GM18951 (cell line): ENCODE results near the gene SH3BP5.

Experiments
- POLR2A ChIP-seq: IDR thresholded peaks from 4 replicates; pipeline ENCODE4 v1.6.1; 2011; ENCODE audit warnings: mild to moderate bottlenecking; ENCODE audit not compliant: insufficient read length, insufficient read depth; ENCODE audit errors: extremely low read depth
- in situ Hi-C: fragments of 300-500 bp; cut with MboI; formaldehyde crosslinking; loops from one replicate; pipeline ENCODE4 v1.12.0; 2022; ENCODE audit warnings: low sequenced_read_pairs, mixed read lengths, inconsistent platforms; ENCODE audit not compliant: unreplicated experiment

SH3BP5 gene

GRCh38 chr3:15241341-15241740 lies 91.0 kb downstream of the SH3BP5 start:
- in situ Hi-C loops, result no loop called here
- TF ChIP-seq POLR2A, result no peak

GRCh38 chr3:15229262-15229661 lies 103.1 kb downstream of the SH3BP5 start:
- in situ Hi-C loops, result no loop called here
- no peak for TF ChIP-seq POLR2A

GRCh38 chr3:15228147-15228546 lies 104.2 kb downstream of the SH3BP5 start:
- TF ChIP-seq POLR2A, result no peak
- in situ Hi-C loops, result no loop called here

DNA sequence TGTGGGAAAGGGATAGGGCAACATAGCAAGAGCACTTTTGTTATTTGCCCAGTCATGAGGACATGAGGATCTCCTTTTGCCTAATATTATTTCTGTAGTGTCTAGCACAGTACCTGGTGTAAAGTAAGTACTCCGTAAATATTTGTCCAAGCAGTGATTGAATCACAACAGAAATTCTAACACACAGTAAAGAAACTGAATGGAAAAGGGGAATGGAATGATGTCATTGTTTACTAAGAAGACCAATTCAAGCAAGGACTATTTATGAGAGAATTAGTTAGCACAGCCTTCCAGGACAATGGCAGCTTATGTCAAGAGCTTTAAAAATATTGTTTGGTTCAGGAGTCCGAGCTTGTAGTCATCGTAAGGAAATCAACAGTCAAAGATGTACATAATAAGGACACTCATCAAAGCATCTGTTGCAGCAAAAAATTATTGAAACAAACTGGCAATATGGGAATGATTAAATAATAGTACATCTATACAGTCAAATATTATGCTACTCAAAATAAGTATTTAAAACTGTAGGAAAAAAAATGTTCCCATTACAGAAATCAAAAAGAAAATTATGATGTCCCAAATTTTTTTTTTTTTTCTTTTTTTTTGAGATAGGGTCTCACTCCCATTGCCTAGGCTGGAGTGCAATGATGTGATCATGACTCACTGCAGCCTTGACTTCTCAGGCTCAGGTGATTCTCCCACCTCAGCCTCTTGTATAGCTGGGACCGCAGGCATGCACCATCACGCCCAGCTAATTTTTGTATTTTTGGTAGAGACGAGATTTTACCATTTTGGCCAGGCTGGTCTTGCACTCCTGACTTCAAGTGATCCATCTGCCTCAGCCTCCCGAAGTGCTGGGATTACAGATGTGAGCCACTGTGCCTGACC lies 108.5 kb downstream of the SH3BP5 start:
- TF ChIP-seq POLR2A, result no peak
- in situ Hi-C loops, result loop anchor here (25.0 kb wide), 1 partner anchor 338 kb away; no protein-coding TSS in a partner anchor

- no peak for TF ChIP-seq POLR2A
- in situ Hi-C loops, result loop anchor here (25.0 kb wide), 1 partner anchor 341 kb away; no protein-coding TSS in a partner anchor
These were observed 110.7 kb downstream of the SH3BP5 start for GRCh38 chr3:15221574-15222217.

GRCh38 chr3:15220661-15221060 lies 111.7 kb downstream of the SH3BP5 start:
- TF ChIP-seq POLR2A, result no peak
- in situ Hi-C loops, result loop anchor here (25.0 kb wide), 1 partner anchor 342 kb away; no protein-coding TSS in a partner anchor

GRCh38 chr3:15220056-15220455 lies 112.3 kb downstream of the SH3BP5 start:
- in situ Hi-C loops, result loop anchor here (25.0 kb wide), 1 partner anchor 342 kb away; no protein-coding TSS in a partner anchor
- no peak for TF ChIP-seq POLR2A

- in situ Hi-C loops, result loop anchor here (25.0 kb wide), 1 partner anchor 344 kb away; no protein-coding TSS in a partner anchor
- TF ChIP-seq POLR2A, result no peak
These were observed 113.7 kb downstream of the SH3BP5 start for GRCh38 chr3:15218689-15219088.

- in situ Hi-C loops, result loop anchor here (25.0 kb wide), 1 partner anchor 344 kb away; no protein-coding TSS in a partner anchor
- no peak for TF ChIP-seq POLR2A
These were observed 114.5 kb downstream of the SH3BP5 start for GRCh38 chr3:15217841-15218267.

- no peak for TF ChIP-seq POLR2A
- in situ Hi-C loops, result loop anchor here (25.0 kb wide), 1 partner anchor 345 kb away; no protein-coding TSS in a partner anchor
These were observed 115.2 kb downstream of the SH3BP5 start for GRCh38 chr3:15217011-15217671.

DNA sequence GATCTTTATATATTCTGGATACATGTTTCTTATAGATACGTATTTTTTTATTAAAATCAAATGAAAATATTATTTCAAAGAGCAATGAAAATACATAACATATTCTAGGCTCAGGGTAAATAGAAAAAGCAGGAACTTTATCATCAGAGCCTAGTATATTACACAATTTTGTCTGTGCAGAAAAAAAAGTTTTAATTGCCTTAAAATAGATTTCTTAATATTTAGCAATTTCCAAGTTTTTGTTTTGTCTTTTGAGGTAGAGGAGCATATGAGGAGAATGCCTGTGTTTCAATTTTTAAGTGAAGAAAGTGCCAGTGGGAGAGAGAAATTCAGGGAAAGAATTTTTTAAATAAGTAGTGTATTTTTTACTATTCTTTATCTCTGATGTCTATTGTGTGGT lies 115.9 kb downstream of the SH3BP5 start:
- in situ Hi-C loops, result loop anchor here (25.0 kb wide), 1 partner anchor 346 kb away; no protein-coding TSS in a partner anchor
- TF ChIP-seq POLR2A, result no peak

DNA sequence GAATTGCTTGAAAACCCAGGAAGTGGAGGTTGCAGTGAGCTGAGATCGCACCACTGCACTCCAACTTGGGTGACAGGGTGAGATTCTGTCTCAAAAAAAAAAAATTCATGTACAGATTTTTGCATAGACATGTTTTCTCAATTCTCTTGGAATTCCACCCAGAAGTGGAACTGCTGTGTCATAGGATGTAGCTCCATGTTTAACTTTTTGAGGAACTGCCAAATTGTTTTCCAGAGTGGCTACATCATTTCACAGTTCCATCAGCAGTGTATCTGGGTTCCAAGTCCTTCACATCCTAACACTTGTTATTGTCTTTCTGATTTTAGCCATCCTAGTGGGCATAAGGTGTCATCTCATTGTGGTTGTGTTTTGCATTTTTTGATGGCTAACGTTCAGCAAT lies 116.4 kb downstream of the SH3BP5 start:
- no peak for TF ChIP-seq POLR2A
- in situ Hi-C loops, result loop anchor here (25.0 kb wide), 1 partner anchor 346 kb away; no protein-coding TSS in a partner anchor

GRCh38 chr3:15214758-15215157 lies 117.6 kb downstream of the SH3BP5 start:
- in situ Hi-C loops, result loop anchor here (25.0 kb wide), 1 partner anchor 348 kb away; no protein-coding TSS in a partner anchor
- no peak for TF ChIP-seq POLR2A
